Uterus (tissue), 4 donors: ENCODE measurements around the gene RFX7. TPM values are rescaled to one million over a fixed set of nuclear protein-coding genes. Genes with fewer than 3 reads are reported as not detected.

ENCODE experiments used
- DNase-seq, 2 donors: peaks; one replicate each; pipeline ENCODE4 v3.0.0-alpha.2; 2019 to 2020
- H3K27ac ChIP-seq, 2 donors: fragments of 200-600 bp; sonication (generic); 1 replicate in 1 of 2; 2 replicates in 1 of 2; pipeline ENCODE4 v1.5.1; 2016 to 2018
- H3K27me3 ChIP-seq, 2 donors: fragments of 200-600 bp; sonication (generic); one replicate each; pipeline ENCODE4 v1.5.1; 2018 to 2019; ENCODE audit warnings: control low read depth in 1 of 2
- H3K36me3 ChIP-seq, 2 donors: fragments of 200-600 bp; sonication (generic); one replicate each; pipeline ENCODE4 v1.5.1; 2019; ENCODE audit warnings: control low read depth in 1 of 2
- H3K4me1 ChIP-seq, 2 donors: fragments of 200-600 bp; sonication (generic); one replicate each; pipeline ENCODE4 v1.5.1; 2018 to 2019; ENCODE audit warnings: control low read depth in 1 of 2
- H3K4me3 ChIP-seq, 2 donors: fragments of 200-600 bp; sonication (generic); 1 replicate in 1 of 2; 2 replicates in 1 of 2; pipeline ENCODE4 v1.5.1; 2018 to 2019; ENCODE audit warnings: mild to moderate bottlenecking in 1 of 2
- H3K9me3 ChIP-seq, 2 donors: fragments of 200-600 bp; sonication (generic); one replicate each; pipeline ENCODE4 v1.5.1; 2019; ENCODE audit warnings: control low read depth in 1 of 2
- POLR2A ChIP-seq, 2 donors: fragments of 450-650 bp; IDR thresholded peaks; one replicate each; pipeline ENCODE4 v1.6.1; 2016; ENCODE audit warnings: antibody characterized with exemption in 2 of 2, mild to moderate bottlenecking in 1 of 2, moderate library complexity in 1 of 2
- intact Hi-C: fragments of 100-400 bp; cut with DNase I; formaldehyde crosslinking; loops from one replicate; pipeline ENCODE4 v1.15.1; 2023; ENCODE audit warnings: low total_unique reads
- total RNA-seq, 4 donors: library from RNA; depleted of rRNA in 3 of 4; stranded (reverse); fragments of >200 nt in 3 of 4; gene quantifications; one replicate each; pipeline versions ENCODE4 v1.1.0 to v1.2.4, GENCODE V29; 2014 to 2023
- TF ChIP-seq, protein P1 (sequence below), 4 experiments: fragments of 200-600 bp in 2 of 4; fragments of 450-650 bp in 2 of 4; sonication (generic) in 2 of 4; IDR thresholded peaks; one replicate each; pipeline ENCODE4 v1.5.1; 2016 to 2019; ENCODE audit warnings: antibody characterized with exemption in 4 of 4, mild to moderate bottlenecking in 2 of 4, moderate library complexity in 1 of 4
- donor health status: DM: yes; HTN: yes; CAD: no.

Gene RFX7
- total RNA-seq, 4 donors from 2014 or later = 3.1 to 22.9 (median 11.9) TPM

DNA sequence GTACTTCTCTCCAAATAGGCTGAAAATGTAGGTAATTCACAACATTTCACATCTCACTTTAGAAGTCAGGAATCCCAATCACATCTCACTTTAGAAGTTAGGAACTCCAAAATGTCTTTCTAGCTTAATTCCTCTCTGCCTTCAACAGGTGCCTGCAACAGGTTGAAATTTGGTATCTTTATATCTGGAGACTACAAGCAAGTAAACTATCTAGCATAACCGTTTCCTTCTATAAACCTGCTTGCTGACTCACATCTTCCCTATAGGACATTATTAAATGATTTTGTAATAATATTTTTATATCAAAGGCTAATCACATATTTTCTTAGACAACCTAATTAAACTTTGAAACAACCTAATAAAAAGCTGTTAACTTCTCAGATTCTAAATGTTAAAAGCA lies 18.2 kb downstream of the RFX7 start:
- Histone ChIP-seq H3K9me3 (peaks cover 0 to 24% of the 10 kb centered on the region in 2 donors), H3K36me3 (no peaks in the 10 kb centered on the region), H3K4me1 (no peaks in the 10 kb centered on the region), H3K4me3 (no peak overlapping the region), H3K27me3 (no peaks in the 10 kb centered on the region), H3K27ac (no peak overlapping the region)
- TF ChIP-seq, protein P1, sequence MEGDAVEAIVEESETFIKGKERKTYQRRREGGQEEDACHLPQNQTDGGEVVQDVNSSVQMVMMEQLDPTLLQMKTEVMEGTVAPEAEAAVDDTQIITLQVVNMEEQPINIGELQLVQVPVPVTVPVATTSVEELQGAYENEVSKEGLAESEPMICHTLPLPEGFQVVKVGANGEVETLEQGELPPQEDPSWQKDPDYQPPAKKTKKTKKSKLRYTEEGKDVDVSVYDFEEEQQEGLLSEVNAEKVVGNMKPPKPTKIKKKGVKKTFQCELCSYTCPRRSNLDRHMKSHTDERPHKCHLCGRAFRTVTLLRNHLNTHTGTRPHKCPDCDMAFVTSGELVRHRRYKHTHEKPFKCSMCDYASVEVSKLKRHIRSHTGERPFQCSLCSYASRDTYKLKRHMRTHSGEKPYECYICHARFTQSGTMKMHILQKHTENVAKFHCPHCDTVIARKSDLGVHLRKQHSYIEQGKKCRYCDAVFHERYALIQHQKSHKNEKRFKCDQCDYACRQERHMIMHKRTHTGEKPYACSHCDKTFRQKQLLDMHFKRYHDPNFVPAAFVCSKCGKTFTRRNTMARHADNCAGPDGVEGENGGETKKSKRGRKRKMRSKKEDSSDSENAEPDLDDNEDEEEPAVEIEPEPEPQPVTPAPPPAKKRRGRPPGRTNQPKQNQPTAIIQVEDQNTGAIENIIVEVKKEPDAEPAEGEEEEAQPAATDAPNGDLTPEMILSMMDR (IDR thresholded peaks at IDR 0.05) = no peak
- no peak for TF ChIP-seq POLR2A (IDR thresholded peaks at IDR 0.05)
- intact Hi-C loops = no loop called here
- DNase-seq = no peak

DNA sequence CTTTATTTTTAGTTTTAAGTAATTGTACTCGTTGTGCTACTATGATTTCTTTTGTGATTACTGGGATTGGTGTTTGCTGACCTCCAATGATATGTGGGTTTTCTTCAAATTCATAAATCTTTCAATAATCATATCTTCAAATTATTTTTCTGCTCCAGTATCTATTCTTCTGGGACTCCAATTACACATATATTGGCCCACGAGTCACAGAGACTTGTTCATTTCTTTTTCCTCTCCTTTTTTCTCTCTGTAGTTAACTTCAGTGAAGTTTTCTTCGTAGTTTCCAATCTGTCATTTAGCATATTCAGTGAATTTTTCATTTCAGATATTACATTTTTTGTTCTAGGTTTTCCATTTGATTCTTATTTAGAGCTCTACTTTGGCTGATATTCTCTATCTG lies 21.4 kb downstream of the RFX7 start:
- H3K27me3 ChIP-seq = no peaks in the 10 kb centered on the region
- no peak overlapping the region for H3K4me3 ChIP-seq
- DNase-seq = no peak
- H3K36me3 ChIP-seq = no peaks in the 10 kb centered on the region
- peaks cover 0 to 10% of the 10 kb centered on the region in 2 donors for H3K9me3 ChIP-seq
- H3K27ac ChIP-seq = no peak overlapping the region
- H3K4me1 ChIP-seq = no peaks in the 10 kb centered on the region
- TF ChIP-seq POLR2A (IDR thresholded peaks at IDR 0.05) = no peak
- TF ChIP-seq, protein P1 (IDR thresholded peaks at IDR 0.05) = no peak
- intact Hi-C loops = no loop called here

DNA sequence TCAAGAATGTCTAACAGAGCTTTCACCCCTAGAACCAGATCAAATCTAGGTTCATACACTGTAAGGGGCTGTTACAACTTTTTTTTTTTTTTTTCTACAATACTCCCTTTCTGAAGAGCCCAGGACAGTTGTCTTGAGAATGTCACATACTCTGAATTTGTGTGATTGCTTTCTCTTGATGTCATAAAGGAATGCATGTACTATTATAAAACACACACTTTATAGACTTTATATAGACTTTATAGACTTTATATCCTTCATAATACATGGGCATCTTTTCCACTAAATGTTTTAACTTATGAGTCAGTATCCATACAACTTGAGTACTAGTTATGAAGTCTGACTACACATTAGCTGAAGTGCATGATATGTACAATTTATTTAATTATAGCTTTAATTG lies 26.3 kb downstream of the RFX7 start:
- intact Hi-C loops = no loop called here
- Histone ChIP-seq H3K4me1 (no peaks in the 10 kb centered on the region), H3K27ac (no peak overlapping the region), H3K9me3 (peaks cover 0 to 2% of the 10 kb centered on the region in 2 donors), H3K27me3 (no peaks in the 10 kb centered on the region), H3K36me3 (no peaks in the 10 kb centered on the region), H3K4me3 (no peak overlapping the region)
- no peak for DNase-seq
- TF ChIP-seq, protein P1 (IDR thresholded peaks at IDR 0.05) = no peak
- no peak for TF ChIP-seq POLR2A (IDR thresholded peaks at IDR 0.05)

DNA sequence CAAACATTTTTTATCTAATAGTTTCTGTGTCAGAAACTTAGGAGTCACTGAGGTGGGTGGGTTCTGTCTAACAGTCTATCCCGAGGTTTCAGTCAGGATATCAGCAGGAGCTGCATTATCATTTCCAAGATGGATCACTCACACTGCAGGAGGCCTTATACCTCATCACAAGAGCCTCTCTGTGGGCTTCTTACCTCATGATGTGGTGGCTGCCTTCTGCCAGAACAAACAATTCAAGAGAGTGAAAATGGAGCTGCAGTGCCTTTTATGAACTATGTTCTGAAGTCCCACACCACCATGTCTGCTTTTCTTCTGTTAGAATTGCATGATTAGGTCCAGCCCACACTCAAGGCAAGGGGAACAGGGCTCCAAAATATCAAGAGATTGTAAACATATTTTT lies 27.9 kb downstream of the RFX7 start:
- no peaks in the 10 kb centered on the region for H3K27me3 ChIP-seq
- DNase-seq = no peak
- TF ChIP-seq, protein P1 (IDR thresholded peaks at IDR 0.05) = no peak
- TF ChIP-seq POLR2A (IDR thresholded peaks at IDR 0.05) = no peak
- no peaks in the 10 kb centered on the region for H3K36me3 ChIP-seq
- no peaks in the 10 kb centered on the region for H3K4me1 ChIP-seq
- intact Hi-C loops = no loop called here
- H3K27ac ChIP-seq = no peak overlapping the region
- no peak overlapping the region for H3K4me3 ChIP-seq
- H3K9me3 ChIP-seq = no peaks in the 10 kb centered on the region

DNA sequence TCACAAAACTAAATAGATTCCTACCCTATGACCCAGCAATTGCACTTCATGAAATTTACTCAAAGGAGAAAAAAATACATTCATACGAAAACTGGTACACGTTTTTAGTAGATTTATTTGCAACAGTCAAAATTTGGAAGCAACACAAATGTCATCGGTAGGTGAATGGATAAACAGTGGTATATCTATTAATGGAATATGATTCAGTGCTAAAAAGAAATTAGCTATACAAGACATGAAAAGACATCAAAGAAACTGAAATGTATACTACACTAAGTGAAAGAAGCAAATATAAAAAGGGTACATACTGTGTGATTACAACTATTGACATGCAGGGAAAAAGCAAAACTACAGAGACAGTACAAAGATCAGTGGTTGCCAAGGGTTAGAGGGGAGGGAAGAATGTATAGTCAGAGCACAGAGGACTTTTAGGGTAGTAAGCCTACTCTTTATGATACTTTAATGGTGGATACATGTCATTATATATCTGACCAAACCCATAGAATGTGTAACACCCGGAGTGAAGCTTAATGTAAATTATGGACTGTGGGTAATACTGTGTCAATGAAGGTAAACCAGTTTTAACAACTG lies 31.6 kb downstream of the RFX7 start:
- no peaks in the 10 kb centered on the region for H3K9me3 ChIP-seq
- no peaks in the 10 kb centered on the region for H3K4me1 ChIP-seq
- H3K4me3 ChIP-seq = no peak overlapping the region
- no peak for DNase-seq
- no peak overlapping the region for H3K27ac ChIP-seq
- TF ChIP-seq, protein P1 (IDR thresholded peaks at IDR 0.05) = no peak
- TF ChIP-seq POLR2A (IDR thresholded peaks at IDR 0.05) = no peak
- H3K27me3 ChIP-seq = no peaks in the 10 kb centered on the region
- no peaks in the 10 kb centered on the region for H3K36me3 ChIP-seq
- intact Hi-C loops = no loop called here
